ENCODE measurements around the gene LTBP2. TPM values are rescaled to one million over a fixed set of nuclear protein-coding genes. Genes with fewer than 3 reads are reported as not detected.

Gene LTBP2
- total and polyA plus RNA-seq, 2 experiments from 2014 or later, result 7.6 to 8.6 TPM

DNA sequence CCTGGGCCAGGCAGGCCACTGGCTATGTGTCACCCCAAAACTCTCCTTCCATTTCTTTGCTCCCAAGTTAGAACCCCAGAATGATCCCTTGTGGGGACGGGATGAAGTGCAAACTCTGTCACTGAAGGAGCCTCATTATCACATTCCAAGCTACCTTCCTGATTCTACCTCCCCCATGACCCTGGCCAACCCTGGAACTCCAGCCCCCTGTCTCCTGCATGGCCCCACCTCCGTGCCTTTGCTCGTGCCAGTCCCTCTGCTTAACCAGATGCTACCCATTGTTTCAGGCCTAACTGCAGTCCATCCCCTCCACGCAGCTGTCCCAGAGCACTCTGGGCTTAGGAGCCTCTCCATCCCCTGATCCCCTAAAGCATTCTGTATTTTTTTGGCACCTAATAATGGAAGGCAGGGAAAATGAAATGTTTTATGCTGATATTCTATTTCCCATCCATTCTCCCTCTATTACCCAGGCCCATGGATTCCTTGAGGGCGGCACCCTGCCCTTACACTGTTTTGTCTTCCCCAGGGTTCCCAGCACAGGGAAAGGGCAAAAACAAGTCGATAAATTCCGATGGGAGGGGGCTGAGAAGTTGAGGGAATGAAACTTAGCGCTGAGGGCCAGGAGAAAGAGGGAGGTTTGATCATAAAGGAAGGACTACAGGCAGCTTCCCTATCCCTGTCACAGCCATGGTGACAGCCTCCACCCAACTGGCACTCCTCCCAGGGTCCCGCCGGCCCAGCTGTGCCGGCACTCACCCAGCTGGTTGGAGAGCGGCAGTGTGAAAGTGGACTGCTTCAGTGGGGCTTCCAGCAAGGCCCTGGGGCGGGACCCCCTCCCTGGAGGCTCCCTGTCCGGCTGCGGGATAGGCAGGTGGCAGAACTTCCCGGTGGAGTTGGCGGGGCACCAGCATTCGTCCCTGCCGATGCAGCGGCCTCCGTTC, 60.3 kb downstream of the LTBP2 start:
- 85% methylated on average over 21 of the region's 21 CpGs for WGBS (ENCODE audit: low lambda C conversion rate, missing lambda C conversion rate)
- TF ChIP-seq, protein P1, sequence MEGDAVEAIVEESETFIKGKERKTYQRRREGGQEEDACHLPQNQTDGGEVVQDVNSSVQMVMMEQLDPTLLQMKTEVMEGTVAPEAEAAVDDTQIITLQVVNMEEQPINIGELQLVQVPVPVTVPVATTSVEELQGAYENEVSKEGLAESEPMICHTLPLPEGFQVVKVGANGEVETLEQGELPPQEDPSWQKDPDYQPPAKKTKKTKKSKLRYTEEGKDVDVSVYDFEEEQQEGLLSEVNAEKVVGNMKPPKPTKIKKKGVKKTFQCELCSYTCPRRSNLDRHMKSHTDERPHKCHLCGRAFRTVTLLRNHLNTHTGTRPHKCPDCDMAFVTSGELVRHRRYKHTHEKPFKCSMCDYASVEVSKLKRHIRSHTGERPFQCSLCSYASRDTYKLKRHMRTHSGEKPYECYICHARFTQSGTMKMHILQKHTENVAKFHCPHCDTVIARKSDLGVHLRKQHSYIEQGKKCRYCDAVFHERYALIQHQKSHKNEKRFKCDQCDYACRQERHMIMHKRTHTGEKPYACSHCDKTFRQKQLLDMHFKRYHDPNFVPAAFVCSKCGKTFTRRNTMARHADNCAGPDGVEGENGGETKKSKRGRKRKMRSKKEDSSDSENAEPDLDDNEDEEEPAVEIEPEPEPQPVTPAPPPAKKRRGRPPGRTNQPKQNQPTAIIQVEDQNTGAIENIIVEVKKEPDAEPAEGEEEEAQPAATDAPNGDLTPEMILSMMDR (IDR thresholded peaks at IDR 0.05; ENCODE audit: poor library complexity), result no peak
- TF ChIP-seq EZH2 (IDR thresholded peaks at IDR 0.05; ENCODE audit: borderline replicate concordance), result no peak
- no peak overlapping the region for H3K4me3 ChIP-seq
- no peak overlapping the region for H2AFZ ChIP-seq
- no peaks in the 10 kb centered on the region for H3K9me2 ChIP-seq (replicated peaks; ENCODE audit: insufficient read depth)
- no peaks in the 10 kb centered on the region for H4K20me1 ChIP-seq (ENCODE audit: insufficient read depth, poor library complexity, severe bottlenecking)
- no peaks in the 10 kb centered on the region for H3K9me3 ChIP-seq (ENCODE audit: low read depth)
- H3K27me3 ChIP-seq, result no peaks in the 10 kb centered on the region
- no peaks in the 10 kb centered on the region for H3K36me3 ChIP-seq (replicated peaks; ENCODE audit: insufficient read depth, low read depth)
- no peak for DNase-seq (ENCODE audit: low spot score)
- H3K27ac ChIP-seq, result no peak overlapping the region
- no peak overlapping the region for H3K4me2 ChIP-seq
- no peaks in the 10 kb centered on the region for H3K79me2 ChIP-seq
- H3K4me1 ChIP-seq (ENCODE audit: insufficient read depth), result peaks cover 7% of the 10 kb centered on the region

- no peaks in the 10 kb centered on the region for H3K79me2 ChIP-seq
- H3K9me2 ChIP-seq (replicated peaks; ENCODE audit: insufficient read depth), result no peaks in the 10 kb centered on the region
- no peaks in the 10 kb centered on the region for H3K36me3 ChIP-seq (replicated peaks; ENCODE audit: insufficient read depth, low read depth)
- H3K27ac ChIP-seq, result no peak overlapping the region
- H3K9me3 ChIP-seq (ENCODE audit: low read depth), result no peaks in the 10 kb centered on the region
- H3K4me1 ChIP-seq (ENCODE audit: insufficient read depth), result peaks cover 7% of the 10 kb centered on the region
- no peak overlapping the region for H2AFZ ChIP-seq
- no peak for TF ChIP-seq EZH2phosphoT487 (IDR thresholded peaks at IDR 0.05; ENCODE audit: low read depth, severe bottlenecking, unreplicated experiment)
- TF ChIP-seq EZH2 (IDR thresholded peaks at IDR 0.05; ENCODE audit: borderline replicate concordance), result no peak
- TF ChIP-seq, protein P1 (IDR thresholded peaks at IDR 0.05; ENCODE audit: poor library complexity), result no peak
- H4K20me1 ChIP-seq (ENCODE audit: insufficient read depth, poor library complexity, severe bottlenecking), result no peaks in the 10 kb centered on the region
- no peak overlapping the region for H3K4me3 ChIP-seq
- no peak overlapping the region for H3K4me2 ChIP-seq
- H3K27me3 ChIP-seq, result no peaks in the 10 kb centered on the region
- WGBS (ENCODE audit: low lambda C conversion rate, missing lambda C conversion rate), result 87% methylated on average over 10 of the region's 11 CpGs
- no peak for DNase-seq (ENCODE audit: low spot score)
These were observed 61.0 kb downstream of the LTBP2 start for GRCh38 chr14:74551001-74551400.

DNA sequence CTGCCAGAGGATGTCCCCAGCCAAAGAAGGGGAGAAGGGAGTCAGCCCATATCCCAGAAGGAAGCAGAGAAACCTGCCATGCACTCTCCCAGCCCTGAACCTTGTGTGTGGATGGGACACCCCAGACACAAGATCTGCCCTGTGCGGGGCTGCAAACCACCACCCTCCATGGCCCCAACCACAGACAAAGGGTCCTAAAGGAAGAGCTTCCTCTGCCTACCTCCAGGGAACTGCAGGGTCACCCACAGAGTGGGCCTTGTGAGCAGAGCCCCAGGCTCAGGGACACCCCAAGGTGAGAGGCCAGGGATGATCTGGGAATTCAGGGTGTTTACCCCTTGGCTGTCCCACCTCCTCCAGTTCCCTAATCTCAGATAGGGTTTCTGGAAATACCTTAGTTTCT, 62.0 kb downstream of the LTBP2 start:
- no peaks in the 10 kb centered on the region for H3K9me3 ChIP-seq (ENCODE audit: low read depth)
- H4K20me1 ChIP-seq (ENCODE audit: insufficient read depth, poor library complexity, severe bottlenecking), result no peaks in the 10 kb centered on the region
- no peaks in the 10 kb centered on the region for H3K27me3 ChIP-seq
- H2AFZ ChIP-seq, result no peak overlapping the region
- no peak overlapping the region for H3K4me2 ChIP-seq
- H3K27ac ChIP-seq, result no peak overlapping the region
- no peak for DNase-seq (ENCODE audit: low spot score)
- WGBS (ENCODE audit: low lambda C conversion rate, missing lambda C conversion rate), result 0% methylated on average over 1 of the region's 1 CpG
- H3K9me2 ChIP-seq (replicated peaks; ENCODE audit: insufficient read depth), result no peaks in the 10 kb centered on the region
- peaks cover 7% of the 10 kb centered on the region for H3K4me1 ChIP-seq (ENCODE audit: insufficient read depth)
- no peaks in the 10 kb centered on the region for H3K79me2 ChIP-seq
- no peak overlapping the region for H3K4me3 ChIP-seq
- no peaks in the 10 kb centered on the region for H3K36me3 ChIP-seq (replicated peaks; ENCODE audit: insufficient read depth, low read depth)
- TF ChIP-seq EZH2phosphoT487 (IDR thresholded peaks at IDR 0.05; ENCODE audit: low read depth, severe bottlenecking, unreplicated experiment) (no peak), EZH2 (IDR thresholded peaks at IDR 0.05; ENCODE audit: borderline replicate concordance) (no peak)
- TF ChIP-seq, protein P1 (IDR thresholded peaks at IDR 0.05; ENCODE audit: poor library complexity), result no peak

All from hepatocyte (in vitro differentiated cells).